SK-N-SH treated with all-trans-retinoic acid at 6 μM for 48 hours (cell line): ENCODE results near the gene S100B.

Source experiments
- ATAC-seq: fragments of 200-7000 bp; cut with Tn5 transposase; 3 replicates; pipeline ENCODE4 v1.9.1; 2020; ENCODE audit warnings: mild to moderate bottlenecking, moderate library complexity
- ARNTL ChIP-seq: fragments of 450-650 bp; formaldehyde crosslinking; IDR thresholded peaks from 2 replicates; pipeline ENCODE4 v1.5.0; 2020; ENCODE audit warnings: low read depth, mild to moderate bottlenecking, moderate library complexity, borderline replicate concordance
- BACH2 ChIP-seq: fragments of 250-450 bp; sonication (Bioruptor Pico); IDR thresholded peaks from 2 replicates; pipeline ENCODE4 v1.9.0; 2021; ENCODE audit warnings: mild to moderate bottlenecking, borderline replicate concordance
- CREB5 ChIP-seq: fragments of 250-450 bp; sonication (Bioruptor Pico); IDR thresholded peaks from 2 replicates; pipeline ENCODE4 v1.5.1; 2020; ENCODE audit warnings: low read depth, mild to moderate bottlenecking, moderate library complexity
- CSDC2 ChIP-seq: fragments of 250-450 bp; sonication (Bioruptor Pico); IDR thresholded peaks from 2 replicates; pipeline ENCODE4 v1.5.0; 2020; ENCODE audit warnings: mild to moderate bottlenecking, moderate library complexity
- CSRNP3 ChIP-seq: fragments of 250-450 bp; sonication (Bioruptor Pico); IDR thresholded peaks from 2 replicates; pipeline ENCODE4 v1.5.1; 2021; ENCODE audit warnings: mild to moderate bottlenecking, moderate library complexity
- ESRRG ChIP-seq: fragments of 250-450 bp; sonication (Bioruptor Pico); IDR thresholded peaks from 2 replicates; pipeline ENCODE4 v1.6.1; 2021; ENCODE audit warnings: mild to moderate bottlenecking
- GLIS3 ChIP-seq: fragments of 250-450 bp; sonication (Bioruptor Pico); IDR thresholded peaks from 2 replicates; pipeline ENCODE4 v1.5.0; 2020; ENCODE audit warnings: mild to moderate bottlenecking, moderate library complexity
- ISL1 ChIP-seq: fragments of 250-450 bp; sonication (Bioruptor Pico); IDR thresholded peaks from 2 replicates; pipeline ENCODE4 v2.1.2; 2022; ENCODE audit warnings: mild to moderate bottlenecking, moderate library complexity
- TCF4 ChIP-seq: fragments of 250-450 bp; sonication (Bioruptor Pico); IDR thresholded peaks from 2 replicates; pipeline ENCODE4 v1.8.0; 2021; ENCODE audit warnings: mild to moderate bottlenecking, moderate library complexity, borderline replicate concordance
- TOX ChIP-seq: fragments of 250-450 bp; sonication (Bioruptor Pico); IDR thresholded peaks from 2 replicates; pipeline ENCODE4 v1.8.0; 2021; ENCODE audit warnings: mild to moderate bottlenecking, moderate library complexity, borderline replicate concordance
- ZC3H10 ChIP-seq: fragments of 250-450 bp; sonication (Bioruptor Pico); IDR thresholded peaks from 2 replicates; pipeline ENCODE4 v1.5.1; 2021; ENCODE audit warnings: mild to moderate bottlenecking, moderate library complexity
- ZFP3 ChIP-seq: fragments of 250-450 bp; sonication (Bioruptor Pico); IDR thresholded peaks from 2 replicates; pipeline ENCODE4 v1.5.0; 2020; ENCODE audit warnings: mild to moderate bottlenecking, moderate library complexity
- ZFP30 ChIP-seq: fragments of 450-650 bp; formaldehyde crosslinking; IDR thresholded peaks from 2 replicates; pipeline ENCODE4 v1.5.0; 2022; ENCODE audit warnings: mild to moderate bottlenecking, moderate library complexity
- ZNF70 ChIP-seq: fragments of 450-650 bp; formaldehyde crosslinking; IDR thresholded peaks from 2 replicates; pipeline ENCODE4 v1.5.0; 2020; ENCODE audit warnings: mild to moderate bottlenecking, moderate library complexity
- TF ChIP-seq, protein P1 (sequence below): fragments of 250-450 bp; sonication (Bioruptor Pico); IDR thresholded peaks from 2 replicates; pipeline ENCODE4 v1.8.0; 2020; ENCODE audit warnings: mild to moderate bottlenecking, moderate library complexity, borderline replicate concordance
- TF ChIP-seq, protein P2 (sequence below): fragments of 250-450 bp; sonication (Bioruptor Pico); IDR thresholded peaks from 2 replicates; pipeline ENCODE4 v1.5.0; 2020; ENCODE audit warnings: mild to moderate bottlenecking, moderate library complexity

S100B gene

DNA sequence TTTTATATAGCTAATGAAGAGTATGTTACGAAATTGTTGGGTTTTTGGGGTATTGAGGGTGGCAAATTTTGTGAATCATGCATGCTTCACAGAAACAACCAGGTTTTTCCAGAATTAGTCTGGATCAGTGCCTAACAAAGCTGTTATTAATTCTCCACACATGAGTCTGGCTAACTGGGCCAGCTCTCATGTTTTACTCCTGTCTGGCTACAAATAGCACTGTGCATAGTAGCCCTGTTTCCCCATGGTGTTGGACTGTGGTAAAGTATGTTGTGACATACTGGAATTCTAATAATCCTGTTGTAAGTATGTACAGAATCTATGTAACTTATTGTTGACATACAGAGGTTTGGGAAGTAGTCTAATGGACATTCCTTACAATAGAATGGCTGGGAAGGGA, 35.8 kb downstream of the S100B start:
- TF ChIP-seq BACH2 (no peak), ESRRG (CRISPR knock-in tag) (no peak), ZFP30 (CRISPR knock-in tag) (no peak), ISL1 (CRISPR knock-in tag) (no peak), TCF4 (CRISPR knock-in tag) (no peak), CSRNP3 (CRISPR knock-in tag) (no peak), GLIS3 (CRISPR knock-in tag) (no peak), TOX (CRISPR knock-in tag) (no peak), ZFP3 (CRISPR knock-in tag) (no peak), ARNTL (CRISPR knock-in tag) (no peak)

DNA sequence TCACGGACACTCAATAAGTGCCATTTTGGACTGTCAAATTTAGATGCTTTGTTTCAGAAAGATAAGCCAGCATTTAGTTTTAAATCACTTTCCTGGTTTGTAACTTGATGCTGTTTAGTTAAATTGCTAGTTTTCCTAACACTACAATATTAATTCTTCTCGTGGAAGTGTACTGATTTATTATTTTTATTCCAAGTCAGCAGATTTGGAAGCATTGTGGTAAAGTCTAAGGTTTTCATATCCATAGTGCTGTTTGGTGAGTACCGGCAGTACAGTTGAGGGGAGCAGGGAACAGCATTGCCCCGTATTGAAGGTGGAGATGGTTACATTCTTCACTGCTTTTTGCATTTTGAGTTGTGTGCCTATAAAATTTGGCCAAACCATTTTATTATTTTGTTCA, 36.3 kb downstream of the S100B start:
- TF ChIP-seq, protein P1, sequence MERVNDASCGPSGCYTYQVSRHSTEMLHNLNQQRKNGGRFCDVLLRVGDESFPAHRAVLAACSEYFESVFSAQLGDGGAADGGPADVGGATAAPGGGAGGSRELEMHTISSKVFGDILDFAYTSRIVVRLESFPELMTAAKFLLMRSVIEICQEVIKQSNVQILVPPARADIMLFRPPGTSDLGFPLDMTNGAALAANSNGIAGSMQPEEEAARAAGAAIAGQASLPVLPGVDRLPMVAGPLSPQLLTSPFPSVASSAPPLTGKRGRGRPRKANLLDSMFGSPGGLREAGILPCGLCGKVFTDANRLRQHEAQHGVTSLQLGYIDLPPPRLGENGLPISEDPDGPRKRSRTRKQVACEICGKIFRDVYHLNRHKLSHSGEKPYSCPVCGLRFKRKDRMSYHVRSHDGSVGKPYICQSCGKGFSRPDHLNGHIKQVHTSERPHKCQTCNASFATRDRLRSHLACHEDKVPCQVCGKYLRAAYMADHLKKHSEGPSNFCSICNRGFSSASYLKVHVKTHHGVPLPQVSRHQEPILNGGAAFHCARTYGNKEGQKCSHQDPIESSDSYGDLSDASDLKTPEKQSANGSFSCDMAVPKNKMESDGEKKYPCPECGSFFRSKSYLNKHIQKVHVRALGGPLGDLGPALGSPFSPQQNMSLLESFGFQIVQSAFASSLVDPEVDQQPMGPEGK (CRISPR knock-in tag): no peak
- no peak for TF ChIP-seq TCF4 (CRISPR knock-in tag)
- ATAC-seq: no peak

More for the DNA sequence above, 35.8 kb downstream of the S100B start:
- no peak for ATAC-seq

GRCh38 chr21:46567348-46567747, 37.5 kb downstream of the S100B start:
- ATAC-seq: no peak
- TF ChIP-seq ZNF70 (CRISPR knock-in tag): no peak

DNA sequence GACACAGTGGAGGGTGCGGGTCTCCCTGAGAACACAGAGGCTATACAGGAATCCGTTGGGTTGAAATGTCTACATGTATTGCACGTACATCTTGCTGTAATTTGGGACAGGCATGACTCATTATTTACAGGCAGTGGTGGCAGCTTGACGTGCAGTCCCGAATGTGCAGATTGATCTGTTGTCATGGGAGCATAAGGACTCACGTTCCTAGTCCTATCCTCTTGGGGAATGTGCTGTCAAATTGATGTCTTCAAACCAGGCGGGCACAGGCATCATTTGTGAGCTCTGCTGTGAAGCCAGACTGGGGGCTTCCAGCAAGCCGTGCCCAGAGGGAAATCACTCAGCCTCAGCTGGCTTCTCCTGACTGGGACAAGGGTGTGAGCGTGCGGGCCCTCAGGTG, 40.5 kb downstream of the S100B start:
- ATAC-seq: no peak

More for the DNA sequence above, 40.5 kb downstream of the S100B start:
- no peak for TF ChIP-seq ESRRG (CRISPR knock-in tag)
- no peak for TF ChIP-seq CSDC2 (CRISPR knock-in tag)
- no peak for TF ChIP-seq CREB5
- no peak for TF ChIP-seq TOX (CRISPR knock-in tag)
- TF ChIP-seq BACH2: no peak
- no peak for TF ChIP-seq ZFP3 (CRISPR knock-in tag)
- no peak for TF ChIP-seq ZC3H10
- TF ChIP-seq, protein P2, sequence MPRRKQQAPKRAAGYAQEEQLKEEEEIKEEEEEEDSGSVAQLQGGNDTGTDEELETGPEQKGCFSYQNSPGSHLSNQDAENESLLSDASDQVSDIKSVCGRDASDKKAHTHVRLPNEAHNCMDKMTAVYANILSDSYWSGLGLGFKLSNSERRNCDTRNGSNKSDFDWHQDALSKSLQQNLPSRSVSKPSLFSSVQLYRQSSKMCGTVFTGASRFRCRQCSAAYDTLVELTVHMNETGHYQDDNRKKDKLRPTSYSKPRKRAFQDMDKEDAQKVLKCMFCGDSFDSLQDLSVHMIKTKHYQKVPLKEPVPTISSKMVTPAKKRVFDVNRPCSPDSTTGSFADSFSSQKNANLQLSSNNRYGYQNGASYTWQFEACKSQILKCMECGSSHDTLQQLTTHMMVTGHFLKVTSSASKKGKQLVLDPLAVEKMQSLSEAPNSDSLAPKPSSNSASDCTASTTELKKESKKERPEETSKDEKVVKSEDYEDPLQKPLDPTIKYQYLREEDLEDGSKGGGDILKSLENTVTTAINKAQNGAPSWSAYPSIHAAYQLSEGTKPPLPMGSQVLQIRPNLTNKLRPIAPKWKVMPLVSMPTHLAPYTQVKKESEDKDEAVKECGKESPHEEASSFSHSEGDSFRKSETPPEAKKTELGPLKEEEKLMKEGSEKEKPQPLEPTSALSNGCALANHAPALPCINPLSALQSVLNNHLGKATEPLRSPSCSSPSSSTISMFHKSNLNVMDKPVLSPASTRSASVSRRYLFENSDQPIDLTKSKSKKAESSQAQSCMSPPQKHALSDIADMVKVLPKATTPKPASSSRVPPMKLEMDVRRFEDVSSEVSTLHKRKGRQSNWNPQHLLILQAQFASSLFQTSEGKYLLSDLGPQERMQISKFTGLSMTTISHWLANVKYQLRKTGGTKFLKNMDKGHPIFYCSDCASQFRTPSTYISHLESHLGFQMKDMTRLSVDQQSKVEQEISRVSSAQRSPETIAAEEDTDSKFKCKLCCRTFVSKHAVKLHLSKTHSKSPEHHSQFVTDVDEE (CRISPR knock-in tag): no peak
- no peak for TF ChIP-seq CSRNP3 (CRISPR knock-in tag)
- TF ChIP-seq, all 23 proteins: peak for 0
